Retina (tissue), 1 donor: ENCODE results near the gene FMNL2.
A peak's percentile ranks its signal among the peaks of the same experiment; 100 is the strongest.

Experiments used
- DNase-seq: peaks from one replicate; pipeline ENCODE4 v3.0.0-alpha.2; 2016

Gene FMNL2

DNA sequence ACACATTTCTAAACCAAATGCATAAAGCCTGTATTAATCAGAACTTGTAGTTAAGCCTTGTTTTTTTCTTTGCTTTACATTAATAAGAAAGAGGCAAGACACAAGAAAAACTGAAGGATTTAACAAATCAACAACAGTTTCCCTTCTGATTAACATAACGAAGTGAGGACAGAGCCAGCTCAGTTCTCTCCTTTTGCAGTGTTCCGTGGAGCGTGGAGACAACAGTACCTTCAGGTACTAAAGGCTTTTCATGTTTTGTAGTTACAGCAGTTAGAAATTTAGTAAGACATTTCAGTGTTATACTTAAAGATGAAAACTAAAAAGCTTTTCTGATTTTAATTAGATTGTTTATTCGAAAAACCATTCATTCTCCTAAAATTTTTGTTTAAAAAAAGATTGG, 115.2 kb downstream of the FMNL2 start:
- no peak for DNase-seq

DNA sequence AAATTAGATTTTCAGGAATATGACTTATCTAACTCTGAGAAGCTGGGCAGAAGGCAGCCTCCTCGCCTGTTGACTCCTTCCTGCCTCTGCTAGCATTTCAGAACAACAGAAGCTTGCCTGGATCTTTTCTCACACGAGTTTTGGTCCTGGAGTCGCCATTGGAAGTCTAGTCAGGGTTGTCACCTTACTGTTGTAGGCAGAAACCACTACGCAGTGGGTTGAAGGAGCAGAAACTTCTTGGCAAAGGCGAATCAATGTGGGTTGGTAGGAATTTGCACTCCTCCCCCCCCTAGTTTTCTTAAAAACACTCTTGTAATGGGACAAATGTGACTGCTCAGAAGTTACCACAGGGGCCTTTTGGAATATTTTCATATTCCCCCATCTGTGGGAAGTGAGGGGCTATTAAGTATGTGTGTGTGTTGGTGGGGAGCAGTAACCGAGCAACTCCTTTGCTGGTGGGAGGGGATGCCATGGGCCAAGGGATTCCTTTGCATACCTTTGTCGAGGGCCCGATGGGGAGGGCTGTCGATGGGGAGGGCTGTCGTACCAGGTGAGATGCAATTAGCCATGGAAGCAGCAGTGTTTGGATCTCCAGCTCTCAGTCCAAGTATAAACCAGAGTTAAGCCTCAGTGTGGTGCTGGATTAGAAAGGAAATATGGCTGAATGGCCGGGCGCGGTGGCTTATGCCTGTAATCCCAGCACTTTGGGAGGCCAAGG, 117.4 kb downstream of the FMNL2 start:
- DNase-seq, result no peak

DNA sequence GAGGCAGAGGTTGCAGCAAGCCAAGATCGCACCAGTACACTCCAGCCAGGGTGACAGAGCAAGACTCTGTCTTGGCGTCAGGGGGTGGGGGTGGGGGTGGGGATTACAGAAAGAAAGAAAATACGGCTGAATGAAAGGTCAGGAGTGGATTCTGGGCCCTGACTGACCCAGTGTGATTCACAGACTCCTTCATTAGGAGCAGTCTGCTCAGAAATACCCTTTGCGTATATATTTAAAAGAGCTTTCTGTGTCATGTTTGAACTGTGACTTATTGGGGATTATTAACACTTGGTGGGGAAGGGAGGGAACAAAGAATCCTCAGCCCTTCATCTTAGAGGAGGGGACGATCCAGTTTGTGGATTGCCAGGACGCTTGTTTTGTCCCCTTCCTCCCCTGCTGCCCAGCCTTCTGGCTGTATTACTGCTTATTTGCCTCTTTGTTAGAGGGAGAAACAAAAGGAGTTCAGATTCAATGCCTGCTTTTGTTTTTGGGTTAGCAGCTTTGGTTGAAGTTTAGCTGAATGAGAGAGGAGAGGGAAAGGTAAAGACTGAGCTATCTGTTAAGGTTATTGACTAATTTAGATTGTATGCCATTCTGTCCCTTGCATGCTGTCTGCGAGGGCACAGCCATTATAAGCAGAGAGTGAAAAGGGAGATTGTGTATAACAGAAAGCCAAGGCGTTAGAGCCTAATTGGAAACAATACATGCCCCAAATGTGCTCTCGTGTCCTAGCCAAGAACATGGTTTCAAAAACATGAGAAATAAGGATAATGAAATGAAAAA, 118.3 kb downstream of the FMNL2 start:
- peak; percentile 88 for DNase-seq

DNA sequence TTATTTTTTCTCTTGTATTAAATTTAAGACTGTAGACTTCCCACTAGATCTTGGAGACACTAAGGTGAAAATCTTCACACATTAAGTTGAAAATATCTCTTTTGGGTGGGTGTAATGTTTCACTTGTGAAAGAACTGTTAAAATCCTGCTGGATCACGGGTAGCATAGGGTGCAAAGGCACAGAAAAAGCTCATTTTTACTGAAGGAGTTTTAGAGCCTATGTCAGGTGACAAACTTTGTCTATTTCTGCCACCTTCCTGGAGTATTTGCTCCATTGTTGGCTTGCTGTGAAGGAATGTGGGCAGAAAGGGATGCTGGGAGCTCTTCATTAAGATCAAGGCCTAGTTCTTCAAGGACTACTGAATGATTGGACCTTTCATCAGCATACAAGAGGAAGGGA, 119.4 kb downstream of the FMNL2 start:
- DNase-seq, result no peak

DNA sequence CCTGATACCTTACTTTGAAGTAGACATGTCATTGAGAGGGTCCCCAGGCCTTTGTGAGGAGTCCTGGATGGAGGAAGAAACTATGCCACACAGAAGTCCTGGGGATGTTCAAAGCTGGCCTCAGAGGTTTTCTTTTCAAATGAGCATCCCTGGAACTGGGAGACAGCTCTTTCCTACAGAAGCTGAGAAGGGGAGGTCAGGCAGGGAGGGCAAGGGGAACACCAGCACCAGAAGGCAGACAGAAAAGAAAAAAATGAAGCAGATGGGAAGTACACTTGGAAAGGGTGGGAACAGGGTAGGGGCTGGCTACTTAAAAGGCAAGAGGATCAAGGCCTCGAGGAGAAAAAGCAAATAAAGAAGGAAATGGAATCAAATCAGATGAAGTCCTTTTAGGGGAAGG, 120.0 kb downstream of the FMNL2 start:
- no peak for DNase-seq

DNA sequence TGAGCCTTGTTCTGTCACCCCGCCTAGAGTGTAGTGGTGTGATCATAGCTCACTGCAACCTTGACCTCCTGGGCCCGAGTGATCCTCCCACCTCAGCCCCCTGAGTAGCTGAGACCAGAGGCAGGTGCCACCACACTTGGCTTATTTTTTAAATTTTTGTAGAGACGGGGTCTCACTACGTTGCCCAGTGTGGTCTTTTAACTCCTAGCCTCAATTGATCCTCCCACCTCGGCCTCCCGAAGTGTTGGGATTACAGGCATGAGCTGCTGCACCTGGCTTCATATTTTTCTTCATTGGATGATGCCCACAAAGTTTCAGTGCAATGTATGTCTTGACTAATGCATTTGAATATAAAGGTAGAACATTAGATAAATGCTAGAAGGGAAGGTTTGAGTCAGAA, 120.8 kb downstream of the FMNL2 start:
- DNase-seq, result no peak

DNA sequence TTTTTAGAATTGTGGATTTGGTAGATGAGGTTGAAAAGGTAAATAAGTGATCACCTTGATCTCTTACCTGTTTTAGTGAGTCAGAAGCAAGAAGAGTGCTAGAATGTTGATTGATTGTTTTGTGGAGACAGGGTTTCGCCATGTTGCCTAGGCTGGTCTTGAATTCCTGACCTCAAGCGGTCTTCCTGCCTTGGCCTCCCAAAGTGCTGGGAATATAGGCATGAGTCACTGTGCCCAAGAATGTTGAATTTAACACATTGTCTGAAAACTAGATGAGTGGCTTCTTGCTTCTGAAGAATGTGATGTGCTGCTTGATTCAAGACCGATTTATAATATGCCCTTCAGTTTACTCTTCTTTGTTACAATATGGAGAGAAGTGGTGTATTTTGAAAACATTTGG, 121.3 kb downstream of the FMNL2 start:
- no peak for DNase-seq

DNA sequence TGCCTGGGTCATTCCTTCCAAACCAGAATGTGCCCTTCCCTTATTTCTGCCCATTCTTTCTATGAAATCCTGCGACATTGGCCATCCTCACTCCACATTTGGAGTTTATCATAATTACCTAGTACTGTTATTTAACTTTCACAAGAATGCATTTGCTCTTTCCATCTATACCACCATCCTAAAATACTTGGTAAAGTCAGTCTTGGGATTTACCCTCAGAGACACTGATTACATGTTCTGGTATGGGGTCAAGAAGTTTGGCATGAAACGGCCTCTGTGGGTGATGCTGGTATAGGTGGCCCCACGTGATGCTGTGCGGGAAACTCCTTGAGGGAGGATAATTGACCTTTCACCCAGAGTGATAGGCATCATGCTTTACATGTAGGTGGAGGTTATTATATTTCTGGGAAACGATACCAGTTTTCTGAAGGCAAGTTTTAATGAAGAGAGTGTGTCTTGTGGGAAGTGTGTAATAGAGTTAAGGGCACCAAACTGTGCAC, 123.5 kb downstream of the FMNL2 start:
- no peak for DNase-seq

DNA sequence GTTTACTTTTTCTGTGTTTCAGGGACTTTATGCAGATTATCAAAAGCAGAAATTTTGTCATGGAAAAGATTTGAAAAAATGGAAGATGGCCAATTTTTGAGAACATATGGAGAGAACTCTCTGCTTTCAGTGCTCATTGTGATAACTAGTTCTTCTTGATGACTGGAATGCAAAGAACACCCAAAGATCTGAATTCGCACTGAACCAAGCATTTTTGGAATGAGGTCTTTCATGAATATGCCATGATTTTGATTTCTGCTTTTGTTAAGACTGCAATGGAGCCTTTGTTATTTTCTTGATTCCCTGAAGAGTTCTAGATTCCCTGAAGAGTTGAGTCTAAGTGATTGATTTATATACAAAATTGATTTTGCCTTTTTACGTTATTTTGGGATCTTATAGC, 124.1 kb downstream of the FMNL2 start:
- DNase-seq, result no peak

DNA sequence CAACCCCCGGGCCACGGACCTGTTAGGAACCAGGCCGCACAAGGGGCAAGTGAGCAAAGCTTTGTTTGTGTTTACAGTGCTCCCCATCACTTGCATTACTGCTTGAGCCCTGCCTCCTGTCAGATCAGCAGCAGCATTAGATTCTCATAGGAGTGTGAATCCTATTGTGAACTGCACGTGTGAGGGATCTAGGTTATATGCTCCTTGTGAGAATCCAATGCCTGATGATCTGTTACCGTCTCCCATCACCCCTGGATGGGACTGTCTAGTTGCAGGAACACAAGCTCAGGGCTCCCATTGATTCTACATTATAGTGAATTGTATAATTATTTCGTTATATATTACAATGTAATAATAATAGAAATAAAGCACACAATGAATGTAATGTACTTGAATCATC, 125.6 kb downstream of the FMNL2 start:
- DNase-seq, result no peak

DNA sequence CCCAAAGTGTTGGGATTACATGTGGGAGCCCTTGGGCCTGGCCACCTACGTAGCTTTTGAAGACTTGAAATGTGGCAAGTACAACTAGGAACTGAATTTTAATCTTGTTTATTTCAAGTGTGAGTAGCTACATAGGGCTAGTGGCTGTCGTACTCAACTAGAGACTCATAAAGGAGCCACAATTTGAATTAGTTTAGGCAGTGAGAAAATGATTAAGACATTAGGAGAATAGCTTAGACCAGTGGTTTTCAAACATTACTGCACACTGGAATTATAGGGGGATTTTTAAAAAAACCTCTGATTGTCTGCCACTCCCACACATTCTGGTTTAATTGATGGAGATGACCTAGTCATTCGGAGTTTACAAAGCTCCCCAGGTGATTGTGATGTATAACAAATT, 127.1 kb downstream of the FMNL2 start:
- no peak for DNase-seq

DNA sequence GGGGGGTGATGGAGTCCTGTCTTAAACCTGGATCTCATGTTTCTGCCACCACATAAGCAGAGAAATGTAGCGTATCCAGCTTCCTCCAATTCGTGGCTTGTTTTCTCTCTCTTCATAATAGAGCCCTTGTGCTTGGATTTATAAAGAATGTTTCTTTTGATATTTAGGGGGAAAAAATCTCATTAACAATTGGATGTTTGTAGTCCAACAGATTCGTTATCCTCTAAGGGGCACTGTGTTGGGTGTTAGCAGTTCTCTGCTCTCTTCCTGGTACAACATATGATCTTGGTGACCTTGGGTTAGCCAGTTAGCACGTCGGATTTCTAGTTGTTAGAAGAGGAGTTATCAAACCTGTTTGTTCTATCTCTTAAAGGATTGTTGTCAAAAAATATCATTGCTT, 127.8 kb downstream of the FMNL2 start:
- no peak for DNase-seq

DNA sequence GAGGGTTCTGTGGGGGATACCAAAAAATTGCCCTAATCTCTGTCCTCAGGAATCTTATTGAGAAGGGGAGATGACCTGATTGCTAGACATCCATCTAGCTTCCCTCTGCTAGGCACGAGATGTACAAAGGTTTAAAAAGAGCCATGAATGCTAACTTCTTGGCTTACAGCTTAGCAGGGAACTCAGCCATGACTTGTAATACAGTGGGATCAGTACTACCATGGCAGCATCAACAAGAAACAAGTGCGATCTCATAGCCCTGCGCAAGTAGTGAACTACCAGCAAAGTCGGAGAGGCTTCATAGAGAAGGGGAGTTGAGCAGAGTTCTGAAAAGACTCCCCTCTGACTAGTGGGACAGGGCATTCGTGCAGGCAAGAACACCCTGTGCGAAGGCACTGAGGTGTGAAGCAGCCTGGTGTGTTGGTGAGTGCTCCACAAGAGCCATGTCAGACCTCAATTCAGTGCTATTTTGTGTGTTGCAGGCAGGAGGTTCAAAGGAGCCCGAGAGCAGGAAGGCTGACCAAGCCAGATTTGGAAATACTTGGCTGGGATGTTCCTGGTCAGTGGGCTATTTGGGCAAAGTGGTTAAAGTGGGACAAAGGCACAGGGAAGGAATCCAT, 130.0 kb downstream of the FMNL2 start:
- DNase-seq, result peak; percentile 51

DNA sequence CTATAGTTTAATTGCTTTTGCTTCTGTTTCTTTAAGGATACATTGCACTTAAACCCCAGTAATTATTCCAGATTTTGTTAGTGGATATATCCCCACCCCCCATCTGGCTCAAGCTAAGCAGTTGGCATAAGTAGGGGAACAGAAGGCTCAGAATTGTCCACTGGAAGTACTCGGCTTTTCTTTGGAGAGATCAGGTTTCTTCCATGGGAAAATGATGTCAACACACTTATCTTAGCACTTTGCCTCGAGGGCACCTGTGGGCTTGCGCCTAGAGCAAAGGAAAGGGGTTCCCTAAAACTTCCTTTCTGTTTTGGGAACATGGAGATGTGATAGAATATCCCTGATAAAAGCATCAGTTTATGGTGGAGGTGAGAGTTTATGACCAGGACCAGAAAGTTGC, 130.6 kb downstream of the FMNL2 start:
- DNase-seq, result no peak

DNA sequence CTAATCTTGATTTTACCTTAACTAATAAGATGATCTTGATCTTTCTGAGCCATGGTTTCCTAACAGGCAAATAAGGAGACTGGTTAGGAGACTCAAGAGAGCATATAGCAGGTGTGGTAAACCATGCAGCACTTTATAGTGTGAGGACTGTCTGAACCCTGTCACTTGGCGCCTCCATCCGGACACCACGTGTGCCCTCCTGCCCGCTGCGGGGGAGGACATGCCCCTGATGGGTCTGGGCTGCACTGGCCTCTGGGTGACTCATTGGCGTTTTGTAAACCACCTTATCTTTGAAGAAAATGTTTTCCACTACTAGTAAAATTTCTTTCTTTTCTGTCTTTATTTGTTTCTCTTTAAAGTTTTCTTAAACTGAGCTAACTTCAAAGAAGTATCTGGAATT, 131.1 kb downstream of the FMNL2 start:
- DNase-seq, result no peak

DNA sequence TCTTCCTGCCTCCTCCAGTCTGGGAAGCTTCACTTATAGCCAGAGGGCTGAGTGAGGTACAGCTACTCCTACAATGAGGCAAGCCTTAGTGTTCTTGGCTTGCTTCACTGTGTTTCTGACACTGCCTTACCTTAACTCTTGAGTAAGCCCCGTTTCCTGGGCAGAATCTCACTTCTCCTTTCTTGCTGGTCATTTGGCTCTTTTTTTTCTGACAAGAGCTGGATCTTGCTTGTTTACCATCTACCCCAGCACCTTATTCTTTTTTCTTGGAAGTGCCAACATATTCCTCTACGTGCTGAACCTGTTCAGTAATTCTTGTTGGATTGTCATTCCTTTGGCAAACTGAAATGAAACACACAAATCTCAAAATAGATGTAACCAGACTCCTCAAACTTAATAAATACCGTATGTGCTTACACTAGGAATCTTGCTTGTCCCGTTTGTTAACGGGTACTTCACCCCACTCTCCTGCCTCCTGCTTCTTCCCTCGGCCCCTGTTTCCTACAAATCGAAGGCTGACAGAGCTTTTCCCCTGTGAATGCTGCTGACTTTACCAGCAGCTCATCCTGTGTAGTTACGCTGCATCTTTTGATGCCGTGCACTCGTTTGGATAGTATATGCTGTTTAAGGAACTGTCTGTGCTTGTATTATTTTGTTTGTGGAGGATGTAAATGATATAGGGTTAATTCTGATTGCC, 132.2 kb downstream of the FMNL2 start:
- DNase-seq, result no peak

DNA sequence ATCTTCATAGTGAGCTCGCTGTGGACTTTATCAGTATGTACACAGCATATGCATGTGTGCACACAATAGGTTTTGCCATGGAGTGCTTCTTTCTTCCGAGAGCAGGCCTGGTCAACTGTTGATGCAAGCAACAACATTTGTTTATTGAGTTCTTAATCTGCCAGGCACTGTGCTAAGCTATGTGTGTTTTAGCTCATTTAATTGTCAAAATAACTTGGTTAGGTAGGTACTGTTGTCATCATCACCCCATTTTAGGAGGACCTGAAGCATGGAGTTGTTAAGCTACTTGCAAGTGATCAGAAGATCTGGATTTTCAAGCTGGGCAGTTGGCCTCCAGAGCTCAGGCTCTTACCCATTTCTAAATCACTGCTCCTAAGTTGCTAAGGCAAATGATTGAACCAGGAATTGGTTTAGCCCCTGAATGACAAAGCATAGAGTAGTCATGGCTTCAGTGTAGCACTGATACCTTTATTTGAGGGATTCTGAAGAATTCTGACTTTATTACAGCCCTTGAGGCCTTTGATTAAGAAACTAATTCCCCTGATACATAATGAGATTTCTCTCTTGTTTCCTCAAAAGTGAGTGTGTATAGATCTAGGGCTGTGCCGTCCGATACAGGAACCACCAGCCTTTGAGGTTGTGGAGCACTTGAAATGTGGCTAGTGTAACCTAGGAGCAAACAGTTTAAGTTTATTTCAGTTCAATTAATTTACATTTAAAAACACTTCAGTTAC, 132.9 kb downstream of the FMNL2 start:
- DNase-seq, result no peak

DNA sequence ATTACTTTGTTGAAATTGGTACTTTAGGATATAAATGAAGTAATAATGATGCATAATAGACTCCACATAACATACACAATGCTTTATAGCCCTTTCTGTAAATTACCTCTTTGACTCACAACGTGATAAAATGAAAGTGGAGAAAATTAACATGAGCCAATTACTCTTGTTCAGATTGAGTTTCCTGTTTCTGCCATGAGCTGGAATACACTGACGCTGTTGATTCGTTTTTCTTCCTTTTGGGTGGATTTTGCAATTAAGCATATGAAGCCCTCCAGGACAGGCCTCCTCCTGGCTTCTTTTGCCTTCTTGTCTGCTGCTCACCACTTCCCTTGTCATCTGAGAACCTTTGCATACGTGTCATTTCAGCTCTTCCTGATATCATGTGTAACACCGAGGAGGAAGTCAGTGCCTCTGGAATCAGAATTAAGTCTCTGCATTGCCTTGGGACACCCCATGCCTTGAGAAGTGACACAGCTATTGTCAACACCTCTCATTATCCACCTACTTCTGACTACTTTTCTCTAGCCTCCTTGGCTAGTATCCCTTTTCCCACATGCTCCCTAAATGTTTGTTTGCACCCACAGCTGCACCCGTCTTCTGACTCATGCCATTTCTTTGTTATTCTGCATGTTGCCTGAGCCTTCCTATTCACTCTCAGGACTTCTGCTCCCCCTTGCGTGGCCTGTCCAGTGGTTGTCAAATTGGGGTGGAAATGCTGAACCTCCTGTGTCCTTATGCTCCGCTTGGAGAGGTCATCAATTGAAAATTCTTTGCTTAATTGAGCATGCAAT, 134.1 kb downstream of the FMNL2 start:
- no peak for DNase-seq

DNA sequence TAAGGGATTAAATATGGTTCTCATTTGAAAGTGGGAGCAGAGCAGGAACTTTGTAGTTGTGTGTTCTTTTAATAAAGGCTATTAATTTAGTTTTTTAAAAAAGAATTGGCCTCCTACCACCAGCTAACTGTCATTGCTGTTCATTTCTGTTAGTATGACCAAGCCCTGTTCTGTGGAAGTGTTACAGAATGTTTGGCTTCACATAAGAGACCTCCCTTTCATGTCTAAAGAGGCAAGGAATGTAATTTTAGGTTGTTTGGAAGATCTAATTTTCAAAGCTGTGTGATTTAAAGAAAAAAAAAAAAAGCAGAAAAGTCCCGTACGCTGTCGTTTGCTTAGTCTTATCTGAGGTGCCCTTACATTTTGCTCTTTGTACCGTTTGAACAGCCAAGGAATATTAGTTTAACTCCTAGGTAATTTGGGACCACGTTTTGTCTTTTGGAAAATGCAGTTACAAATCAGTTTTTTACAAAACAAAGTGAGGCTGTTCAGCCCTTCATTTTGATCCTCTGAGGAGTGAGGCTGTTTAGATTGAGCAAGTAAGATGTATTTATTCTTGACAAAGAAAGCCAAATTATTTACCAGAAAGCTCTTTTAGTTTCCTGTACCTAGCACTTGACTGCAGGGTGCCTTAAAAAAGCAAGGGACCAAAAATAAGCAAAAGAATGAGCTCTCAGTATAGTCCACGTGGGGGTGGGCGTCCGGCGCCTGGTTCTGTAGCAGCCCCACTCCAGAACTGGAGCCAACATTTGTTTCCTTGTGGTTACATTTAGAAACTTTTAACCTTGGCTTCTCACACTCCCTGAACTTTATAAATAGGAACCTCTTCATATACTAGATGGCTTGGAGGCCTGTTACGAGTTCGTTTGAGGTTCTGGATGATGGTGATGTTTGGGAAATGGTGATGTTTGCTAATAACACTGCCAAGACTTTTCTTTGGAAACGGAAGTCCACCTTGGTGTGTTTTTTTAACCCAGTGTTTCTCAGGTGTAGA, 136.2 kb downstream of the FMNL2 start:
- no peak for DNase-seq

DNA sequence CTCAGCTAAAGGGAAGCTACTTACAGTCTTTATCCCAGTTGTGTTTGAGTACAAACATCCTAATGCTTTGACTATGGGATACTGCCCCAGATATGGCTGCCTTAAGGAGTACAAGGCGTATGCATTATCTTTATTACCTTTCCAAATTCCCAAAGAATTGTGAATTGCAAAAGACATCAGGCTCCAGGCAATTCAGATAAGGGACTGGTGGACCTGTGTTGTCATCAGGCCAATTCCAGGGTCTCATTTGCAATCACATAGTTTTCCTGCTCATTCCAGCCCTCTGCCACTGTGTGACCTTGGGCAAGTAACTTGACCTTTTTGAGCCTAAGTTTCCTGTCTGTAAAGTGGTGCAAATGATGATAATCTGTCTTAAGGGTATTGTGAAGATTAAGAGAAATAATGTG, 137.5 kb downstream of the FMNL2 start:
- no peak for DNase-seq
